Endodermal cell (in vitro differentiated cells): ENCODE data around the gene RPH3AL. TPM values are rescaled to one million over a fixed set of nuclear protein-coding genes. Genes with fewer than 3 reads are reported as not detected.
"Not testable (repeated sequence)": the region's sequence is repeated elsewhere in the genome, so short reads cannot be mapped to it uniquely, and the experiment has no call there.

Experiments used
- DNase-seq: peaks from one replicate; pipeline ENCODE4 v3.0.0-alpha.2; 2017
- H3K27ac ChIP-seq: 2 replicates; pipeline ENCODE4 v1.5.1; 2013; ENCODE audit warnings: mild to moderate bottlenecking, low read depth, low read length, moderate library complexity
- H3K27me3 ChIP-seq: 2 replicates; pipeline ENCODE4 v1.6.1; 2013; ENCODE audit warnings: mild to moderate bottlenecking, low read length, moderate library complexity; ENCODE audit not compliant: insufficient read depth, control insufficient read depth, poor library complexity, severe bottlenecking
- H3K36me3 ChIP-seq: 2 replicates; pipeline ENCODE4 v1.7.0; 2013; ENCODE audit warnings: mild to moderate bottlenecking, low read length, moderate library complexity; ENCODE audit not compliant: control insufficient read depth, insufficient read depth
- H3K4me1 ChIP-seq: one replicate; pipeline ENCODE4 v1.7.0; 2013; ENCODE audit warnings: low read length; ENCODE audit not compliant: control insufficient read depth, insufficient read depth
- H3K4me3 ChIP-seq: 2 replicates; pipeline ENCODE4 v1.5.1; 2013; ENCODE audit warnings: mild to moderate bottlenecking, low read length, moderate library complexity
- H3K9ac ChIP-seq: 2 replicates; pipeline ENCODE4 v1.6.1; 2013; ENCODE audit warnings: mild to moderate bottlenecking, low read length, moderate library complexity; ENCODE audit not compliant: poor library complexity, severe bottlenecking; ENCODE audit errors: extremely low read depth
- H3K9me3 ChIP-seq: 2 replicates; pipeline ENCODE4 v1.6.1; 2013; ENCODE audit warnings: mild to moderate bottlenecking, low read length, moderate library complexity; ENCODE audit not compliant: control insufficient read depth
- H3K27ac Mint-ChIP-seq: 2 replicates; pipeline ENCODE4 v1.8.0; 2020; ENCODE audit warnings: mixed read lengths
- H3K27me3 Mint-ChIP-seq: 2 replicates; pipeline ENCODE4 v1.8.0; 2021; ENCODE audit warnings: mild to moderate bottlenecking, mixed read lengths; ENCODE audit not compliant: insufficient read depth
- H3K36me3 Mint-ChIP-seq: 2 replicates; pipeline ENCODE4 v1.8.0; 2020; ENCODE audit warnings: low read depth, mixed read lengths
- H3K4me1 Mint-ChIP-seq: 2 replicates; pipeline ENCODE4 v1.8.0; 2020; ENCODE audit warnings: mixed read lengths
- H3K4me3 Mint-ChIP-seq: 2 replicates; pipeline ENCODE4 v1.8.0; 2020; ENCODE audit warnings: mild to moderate bottlenecking, moderate library complexity, mixed read lengths
- H3K9me3 Mint-ChIP-seq: 2 replicates; pipeline ENCODE4 v1.8.0; 2020; ENCODE audit warnings: mild to moderate bottlenecking, mixed read lengths
- CTCF ChIP-seq: fragments of 200-600 bp; sonication (generic); conservative IDR thresholded peaks from 2 replicates; pipeline ENCODE4 v1.5.0; 2021; ENCODE audit warnings: antibody characterized with exemption, mild to moderate bottlenecking
- WGBS, 2 experiments: methylation state at CpG; one replicate each; pipeline versions ENCODE4 v1.1.5 to v1.1.7; 2013; ENCODE audit warnings: missing lambda C conversion rate in 2 of 2, mixed read lengths in 1 of 2; ENCODE audit not compliant: insufficient coverage in 1 of 2, insufficient read length in 1 of 2; 5-methylcytosine and 5-hydroxymethylcytosine counted together
- total RNA-seq, 2 donors: library from RNA; stranded (reverse); fragmentation: NEBNext Ultra II Directional in 1 of 2; extraction: Animal tissue kit (Norgen Biotek cat#: 25700) in 1 of 2; gene quantifications; 2 replicates in 1 of 2; 3 replicates in 1 of 2; pipeline ENCODE4 v1.2.1, GENCODE V29; 2021

The RPH3AL gene
- total RNA-seq, 2 donors from 2014 or later = 14.7 to 16.9 TPM

DNA sequence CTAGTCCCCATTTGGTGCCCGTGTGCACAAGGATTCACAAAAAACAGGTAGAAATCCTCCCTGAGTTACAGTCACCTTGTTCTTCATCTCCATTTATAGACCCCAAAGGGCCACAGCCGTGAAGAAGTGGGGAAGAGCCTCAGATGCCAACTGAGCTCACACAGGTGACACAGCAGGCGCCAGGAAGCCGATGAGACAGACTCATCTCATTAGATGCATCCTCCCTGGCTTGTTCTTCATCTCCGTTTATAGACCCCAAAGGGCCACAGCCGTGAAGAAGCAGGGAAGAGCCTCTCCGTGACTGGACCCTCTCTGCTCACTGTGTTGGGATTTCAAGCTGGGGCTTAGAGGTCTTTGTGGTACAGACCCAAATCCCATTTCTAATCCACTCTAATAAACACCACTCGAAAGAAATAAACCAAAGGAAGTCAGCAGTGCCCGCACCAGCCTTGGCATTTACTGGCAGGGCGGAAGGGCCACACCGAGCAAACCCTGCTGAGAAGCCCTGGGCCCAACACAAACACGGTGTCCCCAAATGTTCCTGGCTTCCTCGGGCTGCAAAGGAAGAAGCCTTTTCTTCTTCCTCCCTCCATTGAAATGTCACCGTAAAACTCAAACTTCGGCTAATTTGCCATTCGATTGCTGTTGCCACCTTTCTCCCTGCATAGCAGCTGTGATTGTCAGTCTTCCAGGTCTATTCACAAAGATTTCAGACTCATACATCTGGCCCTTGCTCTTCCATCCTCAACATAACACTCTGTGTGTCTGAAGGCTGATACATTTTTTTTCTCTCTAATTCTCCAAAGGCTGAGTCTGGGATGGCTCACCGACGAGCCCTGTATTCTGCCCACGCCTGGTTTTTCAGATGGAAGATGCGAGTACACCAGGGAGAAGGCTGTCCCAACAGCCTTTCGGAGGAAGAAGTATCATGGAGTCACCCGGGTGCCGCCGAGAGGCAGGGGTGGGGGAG is 126.2 kb downstream of the RPH3AL start:
- no peak overlapping the region for H3K27ac Mint-ChIP-seq
- Histone ChIP-seq H3K9me3 (no peaks in the 10 kb centered on the region), H3K27ac (no peak overlapping the region), H3K4me3 (no peak overlapping the region), H3K36me3 (no peaks in the 10 kb centered on the region), H3K9ac (no peak overlapping the region), H3K27me3 (no peaks in the 10 kb centered on the region), H3K4me1 (no peaks in the 10 kb centered on the region)
- no peaks in the 10 kb centered on the region for H3K9me3 Mint-ChIP-seq
- DNase-seq = no peak
- no peaks in the 10 kb centered on the region for H3K27me3 Mint-ChIP-seq
- H3K4me1 Mint-ChIP-seq = no peaks in the 10 kb centered on the region
- WGBS, 2 experiments = 85 to 92% methylated on average over 14 to 24 of the region's 24 CpGs
- H3K4me3 Mint-ChIP-seq = no peak overlapping the region
- no peaks in the 10 kb centered on the region for H3K36me3 Mint-ChIP-seq
- TF ChIP-seq CTCF = no peak

DNA sequence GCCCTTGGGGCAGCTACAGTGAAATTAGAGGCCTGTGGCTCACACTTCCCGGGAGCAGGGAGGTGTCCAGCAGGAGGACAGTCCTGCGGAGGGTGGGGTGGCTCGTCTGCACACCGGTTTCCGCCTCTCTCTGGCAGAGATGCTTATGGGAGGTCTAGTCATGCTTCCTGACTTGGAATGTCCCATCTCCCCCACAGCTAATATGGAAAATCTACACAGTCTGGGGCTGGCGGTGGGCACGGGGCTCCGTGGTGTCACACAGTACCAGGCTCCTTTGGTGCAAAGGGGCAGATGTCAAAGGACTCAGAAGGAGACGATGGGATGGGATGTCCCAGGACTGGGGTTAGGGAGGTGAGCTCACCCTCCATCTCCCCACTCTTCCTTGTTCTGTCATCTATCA is 127.1 kb downstream of the RPH3AL start:
- H3K27me3 ChIP-seq = no peaks in the 10 kb centered on the region
- Mint-ChIP-seq H3K27ac (no peak overlapping the region), H3K27me3 (no peaks in the 10 kb centered on the region), H3K36me3 (no peaks in the 10 kb centered on the region), H3K4me1 (no peaks in the 10 kb centered on the region), H3K4me3 (no peak overlapping the region), H3K9me3 (no peaks in the 10 kb centered on the region)
- H3K36me3 ChIP-seq = no peaks in the 10 kb centered on the region
- no peaks in the 10 kb centered on the region for H3K4me1 ChIP-seq
- no peaks in the 10 kb centered on the region for H3K9me3 ChIP-seq
- H3K27ac ChIP-seq = no peak overlapping the region
- no peak for TF ChIP-seq CTCF
- no peak overlapping the region for H3K9ac ChIP-seq
- H3K4me3 ChIP-seq = no peak overlapping the region
- DNase-seq = no peak
- WGBS, 2 experiments = 86% methylated on average over 9 of the region's 9 CpGs; no CpG with 5 or more reads in 1 of the 2 experiments

DNA sequence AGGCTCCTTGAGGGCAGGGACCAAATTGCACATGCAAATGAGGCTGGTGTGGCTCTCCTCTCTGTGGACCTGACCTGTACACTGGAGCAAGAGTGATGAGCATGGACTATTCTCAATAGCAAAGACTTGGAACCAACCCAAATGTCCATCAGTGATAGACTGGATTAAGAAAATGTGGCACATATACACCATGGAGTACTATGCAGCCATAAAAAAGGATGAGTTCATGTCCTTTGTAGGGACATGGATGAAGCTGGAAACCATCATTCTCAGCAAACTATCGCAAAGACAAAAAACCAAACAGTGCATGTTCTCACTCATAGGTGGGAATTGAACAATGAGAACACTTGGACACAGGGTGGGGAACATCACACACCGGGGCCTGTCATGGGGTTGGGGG is 128.0 kb downstream of the RPH3AL start:
- not testable (repeated sequence) for H3K27me3 ChIP-seq, H3K9me3 Mint-ChIP-seq, H3K4me3 Mint-ChIP-seq, H3K4me1 ChIP-seq, H3K4me3 ChIP-seq, DNase-seq, H3K4me1 Mint-ChIP-seq, H3K36me3 ChIP-seq, H3K27ac ChIP-seq, H3K9ac ChIP-seq, H3K36me3 Mint-ChIP-seq, H3K27me3 Mint-ChIP-seq, H3K27ac Mint-ChIP-seq, H3K9me3 ChIP-seq
- 83 to 97% methylated on average over 1 to 2 of the region's 2 CpGs for WGBS, 2 experiments
